Karpas-422 (cell line): ENCODE data around the gene TMEM132E. TPM values are rescaled to one million over a fixed set of nuclear protein-coding genes. Genes with fewer than 3 reads are reported as not detected.

Source experiments
- DNase-seq: peaks from one replicate; pipeline ENCODE4 v3.0.0-alpha.2; 2015
- H2AFZ ChIP-seq: fragments of 200-600 bp; sonication (generic); 2 replicates; pipeline ENCODE4 v1.6.1; 2014; ENCODE audit warnings: antibody characterized with exemption, low read length, mixed read lengths
- H3K27ac ChIP-seq: fragments of 200-600 bp; sonication (generic); 2 replicates; pipeline ENCODE4 v1.5.1; 2014; ENCODE audit warnings: mild to moderate bottlenecking, low read length, moderate library complexity
- H3K27me3 ChIP-seq: fragments of 200-600 bp; sonication (generic); 2 replicates; pipeline ENCODE4 v1.6.1; 2014; ENCODE audit warnings: low read length, mixed read lengths
- H3K36me3 ChIP-seq: fragments of 200-600 bp; sonication (generic); 2 replicates; pipeline ENCODE4 v1.6.1; 2014; ENCODE audit warnings: low read length, mixed read lengths; ENCODE audit not compliant: insufficient read depth
- H3K4me1 ChIP-seq: fragments of 200-600 bp; sonication (generic); 2 replicates; pipeline ENCODE4 v1.6.1; 2014; ENCODE audit warnings: mild to moderate bottlenecking, low read length, mixed read lengths
- H3K4me2 ChIP-seq: fragments of 200-600 bp; sonication (generic); 2 replicates; pipeline ENCODE4 v1.6.1; 2014; ENCODE audit warnings: low read length, low read depth, mild to moderate bottlenecking; ENCODE audit not compliant: poor library complexity, severe bottlenecking
- H3K4me3 ChIP-seq: fragments of 200-600 bp; sonication (generic); 2 replicates; pipeline ENCODE4 v1.5.1; 2014; ENCODE audit warnings: mild to moderate bottlenecking, antibody characterized with exemption, low read length, mixed read lengths
- H3K79me2 ChIP-seq: fragments of 200-600 bp; sonication (generic); 2 replicates; pipeline ENCODE4 v1.6.1; 2014; ENCODE audit warnings: mild to moderate bottlenecking, low read length, mixed read lengths
- H3K9ac ChIP-seq: fragments of 200-600 bp; sonication (generic); 2 replicates; pipeline ENCODE4 v1.6.0; 2014; ENCODE audit warnings: low read length
- H3K9me2 ChIP-seq: fragments of 200-600 bp; sonication (generic), shearing (Covaris generic); replicated peaks from 2 replicates; pipeline ENCODE4 v1.6.0; 2014; ENCODE audit warnings: mild to moderate bottlenecking, low read length, moderate library complexity; ENCODE audit not compliant: insufficient read depth
- H3K9me3 ChIP-seq: fragments of 300-700, 200-600 bp; sonication (generic); 2 replicates; pipeline ENCODE4 v1.6.1; 2014; ENCODE audit warnings: low read length, mixed read lengths
- H4K20me1 ChIP-seq: fragments of 200-600 bp; sonication (generic); 2 replicates; pipeline ENCODE4 v1.6.1; 2014; ENCODE audit warnings: mild to moderate bottlenecking, antibody characterized with exemption, low read length, low read depth; ENCODE audit not compliant: insufficient read depth
- total RNA-seq: library from RNA; depleted of rRNA; stranded (reverse); fragments of >200 nt; shearing (Covaris generic); gene quantifications from 2 replicates; pipeline ENCODE4 v1.2.3, GENCODE V29; 2014; ENCODE audit warnings: low replicate concordance

The TMEM132E gene
- total RNA-seq, 1 experiment from 2014 or later, result not detected

- Histone ChIP-seq H3K9ac (no peak overlapping the region), H3K27ac (no peak overlapping the region), H3K4me1 (no peaks in the 10 kb centered on the region; the same call in 1 of the 2 replicates), H2AFZ (no peak overlapping the region), H3K36me3 (no peaks in the 10 kb centered on the region), H4K20me1 (no peaks in the 10 kb centered on the region), H3K79me2 (no peaks in the 10 kb centered on the region), H3K9me3 (no peaks in the 10 kb centered on the region), H3K9me2 (no peaks in the 10 kb centered on the region), H3K27me3 (no peaks in the 10 kb centered on the region), H3K4me2 (no peak overlapping the region), H3K4me3 (no peak overlapping the region)
- DNase-seq, result no peak
Measured at GRCh38 chr17:34637041-34637547, 57.7 kb downstream of the TMEM132E start.

- H2AFZ ChIP-seq, result no peak overlapping the region
- no peaks in the 10 kb centered on the region for H3K9me2 ChIP-seq
- no peak overlapping the region for H3K27ac ChIP-seq
- H3K36me3 ChIP-seq, result no peaks in the 10 kb centered on the region
- no peaks in the 10 kb centered on the region for H3K79me2 ChIP-seq
- H3K9ac ChIP-seq, result 0 out of 2 replicates have a peak overlapping the region, but pooled peaks have one; percentile 35
- DNase-seq, result peak; percentile 89
- no peak overlapping the region for H3K4me2 ChIP-seq
- H3K4me3 ChIP-seq, result no peak overlapping the region
- H3K27me3 ChIP-seq, result no peaks in the 10 kb centered on the region
- H4K20me1 ChIP-seq, result no peaks in the 10 kb centered on the region
- H3K4me1 ChIP-seq, result no peaks in the 10 kb centered on the region; the same call in 1 of the 2 replicates
- H3K9me3 ChIP-seq, result no peaks in the 10 kb centered on the region
Measured at GRCh38 chr17:34637548-34638525, 58.5 kb downstream of the TMEM132E start.

- no peak for DNase-seq
- Histone ChIP-seq H3K9me2 (no peaks in the 10 kb centered on the region), H3K4me2 (no peak overlapping the region), H3K27me3 (no peaks in the 10 kb centered on the region), H3K9me3 (no peaks in the 10 kb centered on the region), H4K20me1 (no peaks in the 10 kb centered on the region), H3K79me2 (no peaks in the 10 kb centered on the region), H3K27ac (no peak overlapping the region), H2AFZ (no peak overlapping the region), H3K36me3 (no peaks in the 10 kb centered on the region), H3K4me1 (no peaks in the 10 kb centered on the region; the same call in 1 of the 2 replicates), H3K4me3 (no peak overlapping the region), H3K9ac (no peak overlapping the region)
Measured at GRCh38 chr17:34638526-34639260, 59.3 kb downstream of the TMEM132E start.

GRCh38 chr17:34639706-34640425 lies 60.5 kb downstream of the TMEM132E start:
- H3K27me3 ChIP-seq, result no peaks in the 10 kb centered on the region
- no peaks in the 10 kb centered on the region for H3K9me2 ChIP-seq
- no peak overlapping the region for H3K9ac ChIP-seq
- H3K4me2 ChIP-seq, result no peak overlapping the region
- no peaks in the 10 kb centered on the region; the same call in 1 of the 2 replicates for H3K4me1 ChIP-seq
- no peak overlapping the region for H3K4me3 ChIP-seq
- H2AFZ ChIP-seq, result no peak overlapping the region
- H3K79me2 ChIP-seq, result no peaks in the 10 kb centered on the region
- DNase-seq, result no peak
- H3K36me3 ChIP-seq, result no peaks in the 10 kb centered on the region
- no peaks in the 10 kb centered on the region for H3K9me3 ChIP-seq
- no peaks in the 10 kb centered on the region for H4K20me1 ChIP-seq
- H3K27ac ChIP-seq, result no peak overlapping the region

- no peak for DNase-seq
- Histone ChIP-seq H3K4me2 (no peak overlapping the region), H3K27ac (no peak overlapping the region), H2AFZ (no peak overlapping the region), H3K36me3 (no peaks in the 10 kb centered on the region), H3K79me2 (no peaks in the 10 kb centered on the region), H3K4me3 (no peak overlapping the region), H3K9ac (no peak overlapping the region), H3K9me2 (no peaks in the 10 kb centered on the region), H4K20me1 (no peaks in the 10 kb centered on the region), H3K4me1 (no peaks in the 10 kb centered on the region; the same call in 1 of the 2 replicates), H3K9me3 (no peaks in the 10 kb centered on the region), H3K27me3 (no peaks in the 10 kb centered on the region)
Measured at GRCh38 chr17:34641368-34641767, 62.0 kb downstream of the TMEM132E start.

- Histone ChIP-seq H3K36me3 (no peaks in the 10 kb centered on the region), H3K27ac (no peak overlapping the region), H4K20me1 (no peaks in the 10 kb centered on the region), H3K9me2 (no peaks in the 10 kb centered on the region), H3K4me1 (no peaks in the 10 kb centered on the region), H3K9ac (no peak overlapping the region), H2AFZ (no peak overlapping the region), H3K9me3 (no peaks in the 10 kb centered on the region), H3K27me3 (no peaks in the 10 kb centered on the region), H3K4me2 (no peak overlapping the region), H3K79me2 (no peaks in the 10 kb centered on the region), H3K4me3 (no peak overlapping the region)
- no peak for DNase-seq
Measured at GRCh38 chr17:34644941-34645550, 65.7 kb downstream of the TMEM132E start.

GRCh38 chr17:34645594-34645993 lies 66.2 kb downstream of the TMEM132E start:
- Histone ChIP-seq H4K20me1 (no peaks in the 10 kb centered on the region), H3K4me2 (no peak overlapping the region), H3K27me3 (no peaks in the 10 kb centered on the region), H3K79me2 (no peaks in the 10 kb centered on the region), H3K4me3 (no peak overlapping the region), H3K27ac (no peak overlapping the region), H2AFZ (no peak overlapping the region), H3K9ac (no peak overlapping the region), H3K9me3 (no peaks in the 10 kb centered on the region), H3K4me1 (no peaks in the 10 kb centered on the region), H3K36me3 (no peaks in the 10 kb centered on the region), H3K9me2 (no peaks in the 10 kb centered on the region)
- DNase-seq, result no peak
